K562 (cell line): ENCODE measurements around the gene SYK. TPM values are rescaled to one million over a fixed set of nuclear protein-coding genes. Genes with fewer than 3 reads are reported as not detected.

Experiments
- ATAC-seq: fragments of 200-7000 bp; cut with Tn5 transposase; 3 replicates; pipeline ENCODE4 v1.9.1; 2020; ENCODE audit warnings: moderate library complexity
- BruUV-seq: library from RNA; stranded (reverse); fragments of 400-500 nt; replicated peaks from 2 replicates; lab custom pipeline; 2021; lab: Mats Ljungman, UMichigan
- CTCF ChIA-PET: fragments of 300-600 bp; formaldehyde crosslinking; extraction: SDS; loops from one replicate; lab custom pipeline; 2021; ENCODE audit warnings: low intra/inter-chr PET ratio; lab: Yijun Ruan, JAX
- POLR2A ChIA-PET: fragments of 300-600, 350-650 bp; sonication (Branson Sonifier 250); formaldehyde crosslinking; extraction: SDS; loops from one replicate; lab custom pipeline; 2021; ENCODE audit warnings: antibody characterized with exemption, inconsistent platforms; lab: Yijun Ruan, JAX
- DNase-seq, 4 experiments: peaks; one replicate each; pipeline versions ENCODE4 v3.0.0 to v3.0.0-alpha.2; 2011 to 2018; ENCODE audit warnings: low spot score in 3 of 4, mixed read lengths in 3 of 4; ENCODE audit errors: extremely low read depth in 1 of 4
- FAIRE-seq: peaks from 2 replicates; lab custom pipeline; 2011; peaks lifted over from hg19 to GRCh38; lab: Jason Lieb, UNC
- H2AFZ ChIP-seq: 2 replicates; pipeline ENCODE4 v1.6.0; 2011; ENCODE audit warnings: low read depth, low read length, control low read depth, inconsistent platforms
- H3K27ac ChIP-seq: fragments of 200-600 bp; 3 replicates; pipeline ENCODE4 v1.8.0; 2011; ENCODE audit warnings: low read depth, mild to moderate bottlenecking, control low read depth, inconsistent platforms, low read length, moderate library complexity, mixed read lengths; ENCODE audit errors: extremely low read depth
- H3K27me3 ChIP-seq, 2 experiments: fragments of 300-600 bp in 1 of 2; 2 replicates in 1 of 2; 3 replicates in 1 of 2; pipeline versions ENCODE4 v1.6.0 to v1.8.0; 2011; ENCODE audit warnings: inconsistent platforms in 2 of 2, low read length in 2 of 2, mild to moderate bottlenecking in 1 of 2, mixed read lengths in 1 of 2, moderate library complexity in 1 of 2; ENCODE audit not compliant: control insufficient read depth in 2 of 2, insufficient read depth in 2 of 2
- H3K36me3 ChIP-seq: fragments of 300-600 bp; 3 replicates; pipeline ENCODE4 v1.8.0; 2011; ENCODE audit warnings: mild to moderate bottlenecking, low read length, inconsistent platforms; ENCODE audit not compliant: control insufficient read depth, insufficient read depth
- H3K4me1 ChIP-seq, 2 experiments: fragments of 200-600 bp in 1 of 2; replicated peaks in 1 of 2; 2 replicates in 1 of 2; 3 replicates in 1 of 2; pipeline versions ENCODE4 v1.5.1 to v1.8.0; 2011; ENCODE audit warnings: inconsistent platforms in 2 of 2, low read length in 2 of 2, mild to moderate bottlenecking in 1 of 2, mixed read lengths in 1 of 2, moderate library complexity in 1 of 2; ENCODE audit not compliant: control insufficient read depth in 2 of 2, insufficient read depth in 2 of 2
- H3K4me2 ChIP-seq: 2 replicates; pipeline ENCODE4 v1.6.1; 2011; ENCODE audit warnings: low read length, control low read depth, inconsistent platforms, mixed read lengths; ENCODE audit not compliant: insufficient read depth
- H3K4me3 ChIP-seq: fragments of 200-600 bp; sonication (generic), shearing (Covaris generic); 2 replicates; pipeline ENCODE4 v1.5.1; 2016; ENCODE audit warnings: control low read depth, inconsistent platforms
- H3K79me2 ChIP-seq: fragments of 200-600 bp; 3 replicates; pipeline ENCODE4 v1.8.0; 2011; ENCODE audit warnings: low read length, inconsistent platforms; ENCODE audit not compliant: control insufficient read depth, insufficient read depth
- H3K9ac ChIP-seq, 2 experiments: 2 replicates each; pipeline versions ENCODE4 v1.6.0 to v1.6.1; 2011; ENCODE audit warnings: low read depth in 2 of 2, low read length in 2 of 2, control low read depth in 1 of 2, inconsistent platforms in 1 of 2, mild to moderate bottlenecking in 1 of 2, mixed read lengths in 1 of 2; ENCODE audit not compliant: insufficient read depth in 1 of 2
- H3K9me1 ChIP-seq: one replicate; pipeline ENCODE4 v1.6.0; 2011; ENCODE audit warnings: inconsistent platforms, mild to moderate bottlenecking, low read length, moderate library complexity; ENCODE audit not compliant: control insufficient read depth, insufficient read depth
- H3K9me3 ChIP-seq: replicated peaks from 2 replicates; pipeline ENCODE4 v1.5.1; 2011; ENCODE audit warnings: low read depth, low read length, inconsistent platforms; ENCODE audit not compliant: control insufficient read depth, insufficient read depth
- H4K20me1 ChIP-seq: replicated peaks from 2 replicates; pipeline ENCODE4 v1.6.1; 2011; ENCODE audit warnings: low read length, inconsistent platforms, mixed read lengths; ENCODE audit not compliant: control insufficient read depth, insufficient read depth
- ARID4B ChIP-seq: sonication (generic); formaldehyde crosslinking; IDR thresholded peaks from 2 replicates; pipeline ENCODE4 v1.8.0; 2022; ENCODE audit warnings: mild to moderate bottlenecking, missing genetic modification reagents
- CBX3 ChIP-seq, 2 experiments: IDR thresholded peaks; 1 replicate in 1 of 2; 2 replicates in 1 of 2; pipeline ENCODE4 v1.6.1; 2012; ENCODE audit warnings: inconsistent platforms in 2 of 2, low read length in 2 of 2, borderline replicate concordance in 1 of 2, control low read depth in 1 of 2
- CHCHD3 ChIP-seq: fragments of 250-450 bp; sonication (Bioruptor Pico); IDR thresholded peaks from 2 replicates; pipeline ENCODE4 v2.1.2; 2022; ENCODE audit warnings: mild to moderate bottlenecking
- HDGF ChIP-seq: fragments of 450-650 bp; IDR thresholded peaks from 2 replicates; pipeline ENCODE4 v1.6.1; 2016
- IRF2 ChIP-seq: sonication (generic); formaldehyde crosslinking; IDR thresholded peaks from 2 replicates; pipeline ENCODE4 v1.8.1; 2022; ENCODE audit warnings: mild to moderate bottlenecking, missing genetic modification reagents
- MCM7 ChIP-seq, 2 experiments: fragments of 450-650 bp; IDR thresholded peaks; 2 replicates each; pipeline ENCODE4 v1.6.1; 2016 to 2018
- NCOR1 ChIP-seq: fragments of 450-650 bp; IDR thresholded peaks from 2 replicates; pipeline ENCODE4 v1.6.1; 2016; ENCODE audit warnings: mild to moderate bottlenecking, moderate library complexity
- PHB2 ChIP-seq: fragments of 450-650 bp; IDR thresholded peaks from 2 replicates; pipeline ENCODE4 v1.6.1; 2017; ENCODE audit warnings: low read depth
- PTBP1 ChIP-seq: fragments of 200-400 bp; formaldehyde crosslinking; IDR thresholded peaks from 2 replicates; pipeline ENCODE4 v1.6.1; 2017; ENCODE audit warnings: low read depth, low read length
- SMARCA4 ChIP-seq: fragments of 450-650 bp; IDR thresholded peaks from 2 replicates; pipeline ENCODE4 v1.6.1; 2016
- SNRNP70 ChIP-seq: fragments of 200-400 bp; formaldehyde crosslinking; optimal IDR thresholded peaks from 2 replicates; pipeline ENCODE3; 2017; ENCODE audit warnings: low read depth, low read length
- ZEB2 ChIP-seq: fragments of 450-650 bp; IDR thresholded peaks from 2 replicates; pipeline ENCODE4 v1.6.1; 2016
- ZKSCAN8 ChIP-seq: fragments of 200-800 bp; sonication (Bioruptor generic); IDR thresholded peaks from 2 replicates; pipeline ENCODE4 v1.6.1; 2016; ENCODE audit warnings: missing genetic modification characterization, missing compliant biosample characterization
- ZNF76 ChIP-seq: fragments of 250-450 bp; sonication (Bioruptor Pico); IDR thresholded peaks from 2 replicates; pipeline ENCODE4 v1.4.0; 2020; ENCODE audit warnings: mild to moderate bottlenecking, moderate library complexity, borderline replicate concordance
- WGBS: fragments of 100-300 bp; shearing (Covaris generic); methylation state at CpG from one replicate; pipeline ENCODE4 v1.1.6; 2016; ENCODE audit warnings: low coverage, mixed read lengths; ENCODE audit not compliant: insufficient coverage; ENCODE audit errors: missing lambda C conversion rate; 5-methylcytosine and 5-hydroxymethylcytosine counted together
- in situ Hi-C: fragments of 300-500 bp; cut with MboI; formaldehyde crosslinking; loops from 4 replicates; pipeline ENCODE4 v1.15.0; 2018; ENCODE audit warnings: inconsistent platforms, mixed read lengths
- intact Hi-C: fragments of 100-400 bp; cut with micrococcal nuclease; formaldehyde crosslinking; loops from 2 replicates; pipeline ENCODE4 v1.14.2; 2022
- polyA plus RNA-seq, 8 experiments: library from polyadenylated mRNA; depleted of rRNA in 4 of 8; stranded (reverse) in 5 of 8; unstranded in 3 of 8; fragments of >200 nt; fragmentation: Nextera tagmentation in 2 of 8; fragmentation: Illumina TruSeq in 1 of 8; extraction: Ambion mirVana in 2 of 8; extraction: Trizol in 1 of 8; gene quantifications; 2 replicates each; pipeline versions ENCODE4 v1.2.1 to v1.2.3, GENCODE V29; 2011 to 2014; ENCODE audit warnings: inconsistent platforms in 1 of 8, missing spikeins in 1 of 8
- total RNA-seq, 7 experiments: library from RNA; depleted of rRNA in 6 of 7; stranded (reverse); fragments of >200 nt in 6 of 7; fragmentation: Illumina TruSeq in 2 of 7; extraction: Trizol in 2 of 7; gene quantifications; 2 replicates each; pipeline versions ENCODE4 v1.2.1 to v1.2.3, GENCODE V29; 2011 to 2021; ENCODE audit warnings: low replicate concordance in 1 of 7
- TF ChIP-seq, protein P1 (sequence below): fragments of 450-650 bp; formaldehyde crosslinking; IDR thresholded peaks from 2 replicates; pipeline ENCODE4 v1.4.0; 2022; ENCODE audit warnings: mild to moderate bottlenecking, moderate library complexity
- TF ChIP-seq, protein P2 (sequence below), 2 experiments: fragments of 200-800 bp in 1 of 2; sonication (Bioruptor generic) in 1 of 2; sonication (generic) in 1 of 2; formaldehyde crosslinking in 1 of 2; IDR thresholded peaks in 1 of 2; conservative IDR thresholded peaks in 1 of 2; 2 replicates each; pipeline versions ENCODE4 v1.5.0 to v1.6.1; 2016 to 2020; ENCODE audit warnings: missing compliant biosample characterization in 1 of 2, missing genetic modification characterization in 1 of 2, missing genetic modification reagents in 1 of 2
- TF ChIP-seq, protein P3 (sequence below): fragments of 250-450 bp; sonication (Bioruptor Pico); IDR thresholded peaks from 2 replicates; pipeline ENCODE4 v1.9.0; 2021; ENCODE audit warnings: mild to moderate bottlenecking

The SYK gene
- total and polyA plus RNA-seq, 9 of the 15 experiments (the other 6 are each of a cell fraction or from before 2014, with no cell fraction given) = 3.9 to 32.7 (median 16.7) TPM

DNA sequence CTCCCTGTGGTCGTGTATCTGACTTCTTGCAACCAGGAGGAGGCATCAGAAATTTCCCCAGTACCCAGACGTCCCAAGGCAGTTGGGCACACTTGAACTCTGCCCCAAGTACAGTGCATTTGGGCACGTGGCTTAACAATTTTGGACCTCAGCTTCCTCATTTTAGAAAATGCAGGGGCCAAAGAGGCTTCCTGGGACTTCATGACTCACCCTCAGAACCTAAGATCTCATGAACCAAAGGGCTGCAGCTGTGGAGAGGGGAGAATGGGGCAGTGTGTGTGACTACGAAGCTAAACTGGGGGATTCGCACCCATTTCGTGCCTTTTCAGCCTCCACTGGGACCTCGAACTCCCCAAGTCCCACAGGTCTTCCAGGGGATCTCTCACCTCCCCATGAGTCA lies 59.2 kb downstream of the SYK start:
- no peak overlapping the region for H3K4me3 ChIP-seq
- DNase-seq = no peak
- no peaks in the 10 kb centered on the region for H3K9me3 ChIP-seq
- H3K4me1 ChIP-seq = no peaks in the 10 kb centered on the region
- no peak for ATAC-seq
- WGBS = 60% methylated on average over 6 of the region's 7 CpGs
- no TSS peak for BruUV-seq
- no peaks in the 10 kb centered on the region for H3K9me1 ChIP-seq
- intact Hi-C loops (no loop called here), in situ Hi-C loops (no loop called here)
- no peaks in the 10 kb centered on the region for H4K20me1 ChIP-seq
- ChIA-PET CTCF (no interaction called here), POLR2A (no interaction called here)
- H3K27me3 ChIP-seq = no peaks in the 10 kb centered on the region
- no peak for TF ChIP-seq SNRNP70
- TF ChIP-seq ZNF76 = no peak
- no peak for TF ChIP-seq SMARCA4
- no peak for TF ChIP-seq PTBP1
- no peak for TF ChIP-seq PHB2
- TF ChIP-seq, protein P1, sequence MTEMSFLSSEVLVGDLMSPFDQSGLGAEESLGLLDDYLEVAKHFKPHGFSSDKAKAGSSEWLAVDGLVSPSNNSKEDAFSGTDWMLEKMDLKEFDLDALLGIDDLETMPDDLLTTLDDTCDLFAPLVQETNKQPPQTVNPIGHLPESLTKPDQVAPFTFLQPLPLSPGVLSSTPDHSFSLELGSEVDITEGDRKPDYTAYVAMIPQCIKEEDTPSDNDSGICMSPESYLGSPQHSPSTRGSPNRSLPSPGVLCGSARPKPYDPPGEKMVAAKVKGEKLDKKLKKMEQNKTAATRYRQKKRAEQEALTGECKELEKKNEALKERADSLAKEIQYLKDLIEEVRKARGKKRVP = no peak
- TF ChIP-seq, protein P2, sequence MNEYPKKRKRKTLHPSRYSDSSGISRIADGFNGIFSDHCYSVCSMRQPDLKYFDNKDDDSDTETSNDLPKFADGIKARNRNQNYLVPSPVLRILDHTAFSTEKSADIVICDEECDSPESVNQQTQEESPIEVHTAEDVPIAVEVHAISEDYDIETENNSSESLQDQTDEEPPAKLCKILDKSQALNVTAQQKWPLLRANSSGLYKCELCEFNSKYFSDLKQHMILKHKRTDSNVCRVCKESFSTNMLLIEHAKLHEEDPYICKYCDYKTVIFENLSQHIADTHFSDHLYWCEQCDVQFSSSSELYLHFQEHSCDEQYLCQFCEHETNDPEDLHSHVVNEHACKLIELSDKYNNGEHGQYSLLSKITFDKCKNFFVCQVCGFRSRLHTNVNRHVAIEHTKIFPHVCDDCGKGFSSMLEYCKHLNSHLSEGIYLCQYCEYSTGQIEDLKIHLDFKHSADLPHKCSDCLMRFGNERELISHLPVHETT (CRISPR knock-in tag; conservative IDR thresholded peaks at IDR 0.05 in 1 of 2, IDR thresholded peaks at IDR 0.05 in 1 of 2) = no peak
- TF ChIP-seq HDGF = no peak
- TF ChIP-seq ZEB2 = no peak
- no peak for TF ChIP-seq MCM7 (IDR thresholded peaks at IDR 0.05)
- TF ChIP-seq, protein P3, sequence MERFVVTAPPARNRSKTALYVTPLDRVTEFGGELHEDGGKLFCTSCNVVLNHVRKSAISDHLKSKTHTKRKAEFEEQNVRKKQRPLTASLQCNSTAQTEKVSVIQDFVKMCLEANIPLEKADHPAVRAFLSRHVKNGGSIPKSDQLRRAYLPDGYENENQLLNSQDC (CRISPR knock-in tag) = no peak
- TF ChIP-seq ZKSCAN8 (CRISPR knock-in tag) = no peak
- TF ChIP-seq NCOR1 = no peak
- no peak for TF ChIP-seq ARID4B
- TF ChIP-seq IRF2 = no peak
- no peak for TF ChIP-seq CHCHD3 (CRISPR knock-in tag)
- no peak for TF ChIP-seq CBX3 (IDR thresholded peaks at IDR 0.05; ENCODE audit: borderline replicate concordance in 1 of 2, low read length in 2 of 2)
- no peak overlapping the region for H2AFZ ChIP-seq
- no peak overlapping the region for H3K4me2 ChIP-seq
- no peaks in the 10 kb centered on the region for H3K79me2 ChIP-seq
- peaks cover 16% of the 10 kb centered on the region; the same call in 2 of the 3 replicates for H3K36me3 ChIP-seq
- FAIRE-seq = no peak
- H3K27ac ChIP-seq = no peak overlapping the region
- H3K9ac ChIP-seq = no peak overlapping the region
